HG03575 (cell line): ENCODE measurements around the gene VWA7.

Source experiments
- ATAC-seq: cut with Tn5 transposase; IDR thresholded peaks from one replicate; pipeline ENCODE4 v1.9.1; 2021; ENCODE audit not compliant: unreplicated experiment, insufficient number of reproducible peaks, low FRiP score; ENCODE audit errors: extremely low read depth

VWA7 gene

GRCh38 chr6:31764198-31764597 lies 12.9 kb downstream of the VWA7 start:
- ATAC-seq = no peak

GRCh38 chr6:31763619-31763940 lies 13.5 kb downstream of the VWA7 start:
- no peak for ATAC-seq

GRCh38 chr6:31762878-31763618 lies 14.1 kb downstream of the VWA7 start:
- no peak for ATAC-seq

- no peak for ATAC-seq
Observed at GRCh38 chr6:31762356-31762755, 14.8 kb downstream of the VWA7 start, which contains the start of gene SAPCD1. Gene SAPCD1 (plus strand): TSS chr6:31762656. CDS start chr6:31763055, 399 bp downstream.

- ATAC-seq = no peak
Observed at GRCh38 chr6:31761343-31761742, 15.8 kb downstream of the VWA7 start.

GRCh38 chr6:31760790-31761189 lies 16.3 kb downstream of the VWA7 start:
- ATAC-seq = no peak

- no peak for ATAC-seq
Observed at GRCh38 chr6:31758281-31758680, 18.8 kb downstream of the VWA7 start.

- ATAC-seq = no peak
Observed at GRCh38 chr6:31752739-31753319, 24.3 kb downstream of the VWA7 start.

- no peak for ATAC-seq
Observed at GRCh38 chr6:31750411-31751022, 26.6 kb downstream of the VWA7 start.

- no peak for ATAC-seq
Observed at GRCh38 chr6:31749301-31750036, 27.7 kb downstream of the VWA7 start.

- ATAC-seq = no peak
Observed at GRCh38 chr6:31744422-31744821, 32.7 kb downstream of the VWA7 start.

- no peak for ATAC-seq
Observed at GRCh38 chr6:31742894-31743293, 34.2 kb downstream of the VWA7 start.

GRCh38 chr6:31741815-31742214 lies 35.3 kb downstream of the VWA7 start:
- ATAC-seq = no peak

- ATAC-seq = no peak
Observed at GRCh38 chr6:31740397-31741223, 36.5 kb downstream of the VWA7 start.

- no peak for ATAC-seq
Observed at GRCh38 chr6:31739639-31740396, 37.3 kb downstream of the VWA7 start, which contains the start of gene MSH5. Gene MSH5 (plus strand): TSS chr6:31740005. CDS start chr6:31740467, 462 bp downstream.

GRCh38 chr6:31737991-31738979 lies 38.8 kb downstream of the VWA7 start:
- no peak for ATAC-seq

GRCh38 chr6:31737315-31737990 lies 39.7 kb downstream of the VWA7 start:
- ATAC-seq = no peak
